Gastroesophageal sphincter (tissue), 3 donors: ENCODE measurements around the gene PLXDC1.

Source experiments
- EP300 ChIP-seq: sonication (generic); formaldehyde crosslinking; IDR thresholded peaks from one replicate; pipeline ENCODE4 v1.6.1; 2017; ENCODE audit warnings: antibody characterized with exemption, mild to moderate bottlenecking
- TF ChIP-seq, protein P1 (sequence below), 4 experiments: fragments of 200-600 bp in 2 of 4; fragments of 450-650 bp in 2 of 4; sonication (generic) in 1 of 4; IDR thresholded peaks; one replicate each; pipeline ENCODE4 v1.5.1; 2017 to 2019; ENCODE audit warnings: antibody characterized with exemption in 4 of 4, mild to moderate bottlenecking in 2 of 4, moderate library complexity in 2 of 4

GRCh38 chr17:39026980-39027451, 124.4 kb downstream of the PLXDC1 start:
- TF ChIP-seq, protein P1, sequence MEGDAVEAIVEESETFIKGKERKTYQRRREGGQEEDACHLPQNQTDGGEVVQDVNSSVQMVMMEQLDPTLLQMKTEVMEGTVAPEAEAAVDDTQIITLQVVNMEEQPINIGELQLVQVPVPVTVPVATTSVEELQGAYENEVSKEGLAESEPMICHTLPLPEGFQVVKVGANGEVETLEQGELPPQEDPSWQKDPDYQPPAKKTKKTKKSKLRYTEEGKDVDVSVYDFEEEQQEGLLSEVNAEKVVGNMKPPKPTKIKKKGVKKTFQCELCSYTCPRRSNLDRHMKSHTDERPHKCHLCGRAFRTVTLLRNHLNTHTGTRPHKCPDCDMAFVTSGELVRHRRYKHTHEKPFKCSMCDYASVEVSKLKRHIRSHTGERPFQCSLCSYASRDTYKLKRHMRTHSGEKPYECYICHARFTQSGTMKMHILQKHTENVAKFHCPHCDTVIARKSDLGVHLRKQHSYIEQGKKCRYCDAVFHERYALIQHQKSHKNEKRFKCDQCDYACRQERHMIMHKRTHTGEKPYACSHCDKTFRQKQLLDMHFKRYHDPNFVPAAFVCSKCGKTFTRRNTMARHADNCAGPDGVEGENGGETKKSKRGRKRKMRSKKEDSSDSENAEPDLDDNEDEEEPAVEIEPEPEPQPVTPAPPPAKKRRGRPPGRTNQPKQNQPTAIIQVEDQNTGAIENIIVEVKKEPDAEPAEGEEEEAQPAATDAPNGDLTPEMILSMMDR (IDR thresholded peaks at IDR 0.05) = peak in 2 of 4 experiments; percentile 11 to 20
- TF ChIP-seq EP300 = no peak
